GM12865 (cell line): ENCODE measurements around the gene MAP4K2.
"Not testable (repeated sequence)": the region's sequence is repeated elsewhere in the genome, so short reads cannot be mapped to it uniquely, and the experiment has no call there.

Experiments used
- DNase-seq: peaks from one replicate; pipeline ENCODE4 v3.0.0; 2010; ENCODE audit warnings: low read depth
- H3K4me3 ChIP-seq: 2 replicates; pipeline ENCODE4 v1.5.1; 2011; ENCODE audit warnings: mild to moderate bottlenecking, low read depth, low read length, control low read depth
- TF ChIP-seq, protein P1 (sequence below): IDR thresholded peaks from 2 replicates; pipeline ENCODE4 v1.5.1; 2011; ENCODE audit warnings: low read length, control low read depth, low read depth, inconsistent platforms; ENCODE audit not compliant: insufficient read depth; ENCODE audit errors: missing control alignments

Gene MAP4K2

DNA sequence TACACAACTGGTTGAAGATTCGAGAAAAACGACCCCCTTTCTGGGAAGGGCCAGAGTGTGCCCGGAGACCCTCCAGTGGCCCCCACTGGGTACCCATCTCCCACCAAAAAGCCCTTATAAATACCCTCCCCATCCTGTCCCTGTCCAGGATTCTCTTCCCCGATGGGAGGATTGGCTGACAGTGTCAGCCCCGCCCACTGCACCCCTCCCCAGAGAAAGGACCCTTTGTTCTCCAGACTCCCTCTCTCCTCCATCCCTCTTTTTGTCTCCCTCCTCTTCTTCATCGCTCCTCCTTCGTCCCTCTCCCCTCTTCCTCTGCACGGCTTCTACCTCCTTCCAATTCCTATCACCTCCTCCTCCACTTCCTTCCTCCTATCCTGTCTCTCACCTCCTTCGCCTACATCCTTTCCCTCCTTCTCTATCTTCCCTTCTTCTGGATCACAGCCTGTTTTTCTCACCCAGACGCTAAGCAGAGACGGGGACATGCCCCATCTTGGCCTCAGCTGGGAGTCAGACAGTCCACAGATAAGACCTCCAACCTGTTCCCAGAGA is 20.6 kb upstream of the MAP4K2 start:
- H3K4me3 ChIP-seq, result no peak overlapping the region
- no peak for DNase-seq
- TF ChIP-seq, protein P1, sequence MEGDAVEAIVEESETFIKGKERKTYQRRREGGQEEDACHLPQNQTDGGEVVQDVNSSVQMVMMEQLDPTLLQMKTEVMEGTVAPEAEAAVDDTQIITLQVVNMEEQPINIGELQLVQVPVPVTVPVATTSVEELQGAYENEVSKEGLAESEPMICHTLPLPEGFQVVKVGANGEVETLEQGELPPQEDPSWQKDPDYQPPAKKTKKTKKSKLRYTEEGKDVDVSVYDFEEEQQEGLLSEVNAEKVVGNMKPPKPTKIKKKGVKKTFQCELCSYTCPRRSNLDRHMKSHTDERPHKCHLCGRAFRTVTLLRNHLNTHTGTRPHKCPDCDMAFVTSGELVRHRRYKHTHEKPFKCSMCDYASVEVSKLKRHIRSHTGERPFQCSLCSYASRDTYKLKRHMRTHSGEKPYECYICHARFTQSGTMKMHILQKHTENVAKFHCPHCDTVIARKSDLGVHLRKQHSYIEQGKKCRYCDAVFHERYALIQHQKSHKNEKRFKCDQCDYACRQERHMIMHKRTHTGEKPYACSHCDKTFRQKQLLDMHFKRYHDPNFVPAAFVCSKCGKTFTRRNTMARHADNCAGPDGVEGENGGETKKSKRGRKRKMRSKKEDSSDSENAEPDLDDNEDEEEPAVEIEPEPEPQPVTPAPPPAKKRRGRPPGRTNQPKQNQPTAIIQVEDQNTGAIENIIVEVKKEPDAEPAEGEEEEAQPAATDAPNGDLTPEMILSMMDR, result no peak

- DNase-seq, result no peak
- H3K4me3 ChIP-seq, result no peak overlapping the region
- TF ChIP-seq, protein P1, result no peak
Measured at GRCh38 chr11:64817476-64817875, 14.5 kb upstream of the MAP4K2 start.

- H3K4me3 ChIP-seq, DNase-seq: not testable (repeated sequence)
Measured at GRCh38 chr11:64815433-64815832, 12.4 kb upstream of the MAP4K2 start.

DNA sequence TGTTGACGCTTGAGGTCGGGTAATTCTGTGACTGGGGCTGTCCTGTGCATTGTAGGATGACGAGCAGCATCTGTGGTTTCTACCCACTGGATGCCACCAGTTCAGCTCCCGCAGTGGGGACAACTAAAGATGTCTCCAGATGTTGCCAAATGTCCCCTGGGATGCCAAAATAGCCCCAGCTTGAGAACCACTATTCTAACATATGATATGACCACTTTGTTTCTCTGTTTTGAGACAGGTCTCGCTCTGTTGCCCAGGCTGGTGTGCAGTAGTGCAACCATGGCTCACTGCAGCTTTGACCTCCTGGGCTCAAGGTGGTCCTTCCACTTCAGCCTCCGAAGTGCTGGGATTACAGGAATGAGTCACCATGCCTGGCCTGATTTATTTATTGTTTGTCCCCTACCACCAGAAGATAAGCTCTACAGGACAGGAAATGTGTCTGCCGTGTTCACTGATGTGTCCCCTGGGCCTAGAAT is 11.7 kb upstream of the MAP4K2 start:
- DNase-seq, result peak; percentile 95
- TF ChIP-seq, protein P1, result no peak
- H3K4me3 ChIP-seq, result no peak overlapping the region

DNA sequence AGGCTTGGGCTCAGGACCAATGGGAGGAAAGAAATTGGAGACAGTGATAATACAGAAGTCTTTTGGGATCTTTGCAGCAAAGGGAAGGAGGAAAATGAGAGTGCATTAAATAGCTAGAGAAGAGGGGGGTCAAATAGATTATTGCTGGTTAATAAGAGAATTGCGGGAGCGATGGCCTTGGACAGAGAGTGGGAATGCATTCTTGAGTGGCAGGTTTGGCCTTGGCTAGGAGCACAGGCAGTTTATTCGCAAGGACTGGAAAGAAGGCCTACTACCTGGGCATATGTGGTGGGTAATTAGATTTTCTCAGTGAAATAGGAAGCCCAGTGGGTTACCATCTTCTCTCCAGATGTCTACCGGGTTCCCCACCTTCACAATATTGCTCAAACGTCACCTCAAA is 10.8 kb upstream of the MAP4K2 start:
- TF ChIP-seq, protein P1, result no peak
- no peak for DNase-seq
- no peak overlapping the region for H3K4me3 ChIP-seq

DNA sequence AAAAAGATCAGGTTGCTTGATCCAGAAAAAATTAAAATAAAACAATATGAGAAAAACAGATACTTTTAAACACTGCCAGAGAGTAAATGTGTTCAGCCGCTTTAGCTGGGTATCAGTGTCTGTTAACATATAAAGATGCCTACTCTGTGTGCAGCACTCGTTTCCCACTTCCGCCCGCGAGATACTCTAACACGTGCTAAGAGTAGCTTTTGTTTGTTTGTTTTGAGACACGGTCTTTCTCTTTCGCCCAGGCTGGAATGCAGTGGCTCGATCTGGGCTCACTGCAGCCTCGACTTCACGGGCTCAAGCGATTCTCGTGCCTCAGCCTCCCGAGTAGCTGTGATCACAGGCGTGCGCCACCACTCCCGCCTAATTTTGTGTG is 7.9 kb upstream of the MAP4K2 start:
- TF ChIP-seq, protein P1, result no peak
- DNase-seq, result peak; percentile 70
- H3K4me3 ChIP-seq, result peak overlapping the region; percentile 87

DNA sequence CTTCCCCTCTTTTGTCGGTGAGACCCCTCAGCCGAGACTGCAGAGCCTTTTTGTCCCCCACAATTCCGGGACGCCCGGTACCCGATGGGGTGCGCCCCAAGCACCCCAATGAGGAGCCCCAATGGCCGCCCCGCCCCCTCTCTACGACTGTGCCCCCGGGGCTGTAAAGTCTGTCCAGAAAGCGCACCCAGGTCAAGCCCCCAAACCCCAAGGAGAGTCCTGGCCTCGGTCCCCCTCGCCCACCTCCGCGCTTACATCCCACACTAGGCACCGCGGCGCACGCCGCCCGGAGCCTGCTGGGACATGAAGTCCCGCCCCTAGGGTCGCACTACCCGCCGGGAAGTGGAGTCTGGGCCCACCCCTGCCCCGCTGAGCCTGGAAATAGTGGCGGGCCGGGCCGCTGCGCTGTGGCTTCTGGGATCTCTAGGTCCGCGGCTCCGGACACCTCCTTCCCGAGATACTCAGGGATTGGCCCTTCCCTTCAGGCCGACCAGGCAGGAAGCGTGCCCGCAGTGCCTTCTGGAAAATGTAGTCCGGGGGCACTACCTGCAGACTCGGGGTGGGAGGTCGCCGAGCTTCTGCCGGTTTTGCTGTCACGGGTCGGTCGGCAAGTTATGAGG is 7.4 kb upstream of the MAP4K2 start, which contains the start of gene MEN1:
MEN1 (minus strand) TSS at position 281 of the 620 bp plus-strand sequence. CDS start 442 bp downstream, outside the sequence.
- TF ChIP-seq, protein P1, result no peak

More for the DNA sequence above, 7.4 kb upstream of the MAP4K2 start, which contains the start of gene MEN1:
- DNase-seq, result peak; percentile 95
- H3K4me3 ChIP-seq, result peak within 1 kb of the TSS; percentile 87
